Measurements from ENCODE around the gene ZNF436. TPM values are rescaled to one million over a fixed set of nuclear protein-coding genes. Genes with fewer than 3 reads are reported as not detected.
A peak's percentile ranks its signal among the peaks of the same experiment; 100 is the strongest.

The ZNF436 gene
- total and polyA plus RNA-seq, 2 of the 13 experiments (the other 11 are each of a cell fraction or from before 2014, with no cell fraction given) = 4.3 to 9.9 TPM

GRCh38 chr1:23395154-23395724 lies 25.6 kb upstream of the ZNF436 start (continued):
- TF ChIP-seq BCLAF1 (IDR thresholded peaks at IDR 0.05) = no peak

- DNase-seq (ENCODE audit: low spot score) = no peak
- Histone ChIP-seq H4K20me1 (ENCODE audit: insufficient read depth, low read length) (no peaks in the 10 kb centered on the region), H3K27ac (ENCODE audit: extremely low read length, insufficient read depth, low read length) (no peak overlapping the region), H3K4me2 (ENCODE audit: low read depth, low read length) (no peak overlapping the region), H2AFZ (ENCODE audit: low read length) (no peak overlapping the region), H3K36me3 (replicated peaks in 1 of 2; ENCODE audit: control insufficient read depth in 1 of 2, insufficient read depth in 2 of 2, low read length in 2 of 2) (peaks cover 19 to 46% of the 10 kb centered on the region in 2 experiments), H3K4me3 (replicated peaks in 1 of 3; ENCODE audit: insufficient read depth in 1 of 3, low read depth in 2 of 3, low read length in 3 of 3) (no peak overlapping the region), H3K4me1 (ENCODE audit: insufficient read depth, low read length) (peaks cover 19% of the 10 kb centered on the region; the same call in 1 of the 2 replicates), H3K9me3 (ENCODE audit: low read length) (no peaks in the 10 kb centered on the region), H3K27me3 (ENCODE audit: control insufficient read depth in 1 of 2, insufficient read depth in 2 of 2, low read length in 2 of 2) (no peaks in the 10 kb centered on the region), H3K79me2 (ENCODE audit: insufficient read depth, low read length) (no peaks in the 10 kb centered on the region), H3K9ac (ENCODE audit: insufficient read depth, low read depth, low read length) (no peak overlapping the region)
- BruUV-seq (replicated peaks) = TSS peak; percentile 22
- in situ Hi-C loops (cut with HindIII; ENCODE audit: extremely low pct_ligation_motif_present, low pct_unique_long_range_greater_than_20kb) = no loop called here
- ATAC-seq = peak; percentile 36; the same call in 1 of the 3 replicates
- intact Hi-C loops (cut with micrococcal nuclease; ENCODE audit: unreplicated experiment) = no loop called here
- TF ChIP-seq NFKBIZ (CRISPR knock-in tag; IDR thresholded peaks at IDR 0.05) = 0 out of 2 replicates have a peak, but pooled peaks have one; percentile 50
- no peak for TF ChIP-seq GTF2F1 (IDR thresholded peaks at IDR 0.05; ENCODE audit: low read length)
- no peak for TF ChIP-seq GFI1 (CRISPR knock-in tag; IDR thresholded peaks at IDR 0.05; ENCODE audit: borderline replicate concordance)
- no peak for TF ChIP-seq CSRNP1 (CRISPR knock-in tag; IDR thresholded peaks at IDR 0.05)
- TF ChIP-seq MTA1 (CRISPR knock-in tag; IDR thresholded peaks at IDR 0.05; ENCODE audit: borderline replicate concordance) = no peak
- TF ChIP-seq ZNF331 (CRISPR knock-in tag; IDR thresholded peaks at IDR 0.05) = 0 out of 2 replicates have a peak, but pooled peaks have one; percentile 16
- TF ChIP-seq NCOA2 (CRISPR knock-in tag; IDR thresholded peaks at IDR 0.05) = peak; percentile 46; the same call in 1 of the 2 replicates
- TF ChIP-seq THAP11 (CRISPR knock-in tag; IDR thresholded peaks at IDR 0.05) = no peak
- TF ChIP-seq EED (CRISPR knock-in tag; IDR thresholded peaks at IDR 0.05) = no peak
- no peak for TF ChIP-seq GATAD1 (CRISPR knock-in tag; IDR thresholded peaks at IDR 0.05)
- TF ChIP-seq CERS6 (CRISPR knock-in tag; IDR thresholded peaks at IDR 0.05) = no peak
- no peak for TF ChIP-seq SAFB2 (CRISPR knock-in tag; IDR thresholded peaks at IDR 0.05; ENCODE audit: borderline replicate concordance, low read depth)
- TF ChIP-seq ZNF740 (CRISPR knock-in tag; IDR thresholded peaks at IDR 0.05) = no peak
- no peak for FAIRE-seq
- ChIA-PET POLR2A (interaction anchor here (0.9 kb wide), 1 partner anchor 50 kb away, joined by 3 read pairs; the partner anchor contains the start of gene HNRNPR), CTCF (ENCODE audit: low intra/inter-chr PET ratio, low total read pairs) (no interaction called here)
- 73% methylated on average over 7 of the region's 7 CpGs for WGBS (ENCODE audit: low lambda C conversion rate)
Observed at GRCh38 chr1:23394684-23395083, 25.0 kb upstream of the ZNF436 start.

Measured in HepG2 (cell line).